GM12878 (cell line): ENCODE measurements around the gene STRA8. TPM values are rescaled to one million over a fixed set of nuclear protein-coding genes. Genes with fewer than 3 reads are reported as not detected.

Source experiments
- ATAC-seq: fragments of 200-7000 bp; cut with Tn5 transposase; 3 replicates; pipeline ENCODE4 v1.9.1; 2020; ENCODE audit warnings: mild to moderate bottlenecking, moderate library complexity
- BruUV-seq: library from RNA; stranded (reverse); fragments of 400-500 nt; replicated peaks from 2 replicates; lab custom pipeline; 2021; lab: Mats Ljungman, UMichigan
- CTCF ChIA-PET: fragments of 300-600 bp; sonication (Branson Sonifier 250); formaldehyde crosslinking; extraction: SDS; loops from one replicate; lab custom pipeline; 2021; ENCODE audit warnings: inconsistent platforms; lab: Yijun Ruan, JAX
- POLR2A ChIA-PET: fragments of 350-600 bp; formaldehyde crosslinking; extraction: SDS; loops from one replicate; lab custom pipeline; 2021; ENCODE audit warnings: inconsistent platforms; lab: Charles Lee
- RAD21 ChIA-PET: fragments of 300-600 bp; sonication (Branson Sonifier 250); formaldehyde crosslinking; loops from one replicate; lab custom pipeline; 2023; ENCODE audit warnings: antibody characterized with exemption; ENCODE audit not compliant: unreplicated experiment; lab: Charles Lee
- SMC1A ChIA-PET: fragments of 300-600 bp; sonication (Branson Sonifier 250); formaldehyde crosslinking; loops from one replicate; lab custom pipeline; 2023; ENCODE audit not compliant: unreplicated experiment, uncharacterized antibody; lab: Charles Lee
- DNase-seq: peaks from one replicate; pipeline ENCODE4 v3.0.0-alpha.2; 2011; ENCODE audit warnings: low read depth, low spot score
- FAIRE-seq: peaks from 3 replicates; lab custom pipeline; 2011; peaks lifted over from hg19 to GRCh38; lab: Jason Lieb, UNC
- H2AFZ ChIP-seq: 2 replicates; pipeline ENCODE4 v1.6.0; 2011; ENCODE audit warnings: low read depth, low read length, control low read depth; ENCODE audit not compliant: control insufficient read depth
- H3K27ac ChIP-seq: 2 replicates; pipeline ENCODE4 v1.5.1; 2011; ENCODE audit warnings: control low read depth; ENCODE audit not compliant: control insufficient read depth, insufficient read depth
- H3K27me3 ChIP-seq, 2 experiments: replicated peaks in 1 of 2; 2 replicates each; pipeline versions ENCODE4 v1.6.0 to v1.6.1; 2011; ENCODE audit warnings: low read length in 1 of 2; ENCODE audit not compliant: control insufficient read depth in 2 of 2, insufficient read depth in 2 of 2
- H3K36me3 ChIP-seq, 2 experiments: 2 replicates each; pipeline ENCODE4 v1.5.1; 2011; ENCODE audit warnings: low read length in 1 of 2; ENCODE audit not compliant: control insufficient read depth in 2 of 2, insufficient read depth in 2 of 2
- H3K4me1 ChIP-seq: 2 replicates; pipeline ENCODE4 v1.6.1; 2011; ENCODE audit warnings: mild to moderate bottlenecking, low read length, moderate library complexity, mixed read lengths; ENCODE audit not compliant: control insufficient read depth, insufficient read depth
- H3K4me2 ChIP-seq: 2 replicates; pipeline ENCODE4 v1.6.0; 2011; ENCODE audit warnings: control low read depth; ENCODE audit not compliant: control insufficient read depth, insufficient read depth
- H3K4me3 ChIP-seq: fragments of 200-600 bp; sonication (generic); 2 replicates; pipeline ENCODE4 v1.5.1; 2016
- H3K79me2 ChIP-seq: 2 replicates; pipeline ENCODE4 v1.6.0; 2011; ENCODE audit warnings: low read length; ENCODE audit not compliant: control insufficient read depth, insufficient read depth
- H3K9ac ChIP-seq: 2 replicates; pipeline ENCODE4 v1.8.0; 2011; ENCODE audit warnings: low read length, control low read depth, mixed read lengths; ENCODE audit not compliant: control insufficient read depth, insufficient read depth
- H3K9me3 ChIP-seq: replicated peaks from 3 replicates; pipeline ENCODE4 v1.5.1; 2011; ENCODE audit warnings: mild to moderate bottlenecking, low read length; ENCODE audit not compliant: control insufficient read depth, insufficient read depth
- H4K20me1 ChIP-seq: 2 replicates; pipeline ENCODE4 v1.6.0; 2011; ENCODE audit not compliant: control insufficient read depth, insufficient read depth
- ATF2 ChIP-seq: IDR thresholded peaks from 2 replicates; pipeline ENCODE4 v1.6.1; 2012; ENCODE audit warnings: low read length, inconsistent platforms
- CHD1 ChIP-seq: IDR thresholded peaks from 2 replicates; pipeline ENCODE4 v1.6.1; 2012; ENCODE audit warnings: low read depth, low read length, improper control_type of control experiment
- ELK1 ChIP-seq: IDR thresholded peaks from 2 replicates; pipeline ENCODE4 v1.6.1; 2012; ENCODE audit warnings: low read depth, low read length, improper control_type of control experiment
- HDAC6 ChIP-seq: fragments of 200-600 bp; sonication (generic); IDR thresholded peaks from one replicate; pipeline ENCODE4 v1.8.0; 2017; ENCODE audit warnings: antibody characterized with exemption; ENCODE audit not compliant: unreplicated experiment
- IRF3 ChIP-seq: fragments of 450-650 bp; IDR thresholded peaks from 2 replicates; pipeline ENCODE4 v1.6.1; 2014; ENCODE audit warnings: mild to moderate bottlenecking
- NFYA ChIP-seq: IDR thresholded peaks from 2 replicates; pipeline ENCODE4 v1.6.1; 2011; ENCODE audit warnings: low read depth, mild to moderate bottlenecking, low read length, improper control_type of control experiment, borderline replicate concordance
- NFYB ChIP-seq: IDR thresholded peaks from 2 replicates; pipeline ENCODE4 v1.6.1; 2011; ENCODE audit warnings: low read depth, mild to moderate bottlenecking, low read length, improper control_type of control experiment, moderate library complexity; ENCODE audit not compliant: insufficient read depth
- USF1 ChIP-seq: IDR thresholded peaks from 2 replicates; pipeline ENCODE4 v1.6.1; 2011; ENCODE audit warnings: borderline replicate concordance, low read depth, mild to moderate bottlenecking, moderate library complexity, mixed read lengths, low read length; ENCODE audit not compliant: insufficient read depth; ENCODE audit errors: extremely low read length
- USF2 ChIP-seq: IDR thresholded peaks from 2 replicates; pipeline ENCODE4 v1.6.1; 2011; ENCODE audit warnings: low read depth, low read length, improper control_type of control experiment, borderline replicate concordance
- WGBS: methylation state at CpG from one replicate; pipeline ENCODE4 v1.1.6; 2016; ENCODE audit warnings: low lambda C conversion rate; ENCODE audit not compliant: insufficient replicate concordance, insufficient coverage; ENCODE audit errors: missing lambda C conversion rate; 5-methylcytosine and 5-hydroxymethylcytosine counted together
- in situ Hi-C: fragments of 300-500 bp; cut with MboI; formaldehyde crosslinking; loops from 9 replicates; pipeline ENCODE4 v1.14.3; 2018; ENCODE audit warnings: mixed read lengths
- intact Hi-C: fragments of 100-400 bp; cut with micrococcal nuclease; formaldehyde crosslinking; loops from one replicate; pipeline ENCODE4 v1.14.2; 2022; ENCODE audit not compliant: unreplicated experiment
- polyA plus RNA-seq, 11 experiments: library from polyadenylated mRNA; depleted of rRNA in 4 of 11; unstranded in 6 of 11; stranded (reverse) in 5 of 11; fragments of >200 nt; fragmentation: Nextera tagmentation in 4 of 11; fragmentation: Illumina TruSeq in 1 of 11; extraction: Ambion mirVana in 4 of 11; extraction: Trizol in 1 of 11; gene quantifications; 1 replicate in 1 of 11; 2 replicates in 10 of 11; pipeline versions ENCODE4 v1.2.1 to v1.2.3, GENCODE V29; 2011 to 2016; ENCODE audit warnings: inconsistent platforms in 2 of 11, missing spikeins in 2 of 11, low read depth in 1 of 11
- total RNA-seq, 4 experiments: library from RNA; depleted of rRNA in 3 of 4; stranded (reverse); fragments of >200 nt in 3 of 4; fragmentation: Illumina TruSeq in 1 of 4; extraction: Trizol in 1 of 4; gene quantifications; 2 replicates each; pipeline versions ENCODE4 v1.2.1 to v1.2.3, GENCODE V29; 2013 to 2021

Gene STRA8
- total and polyA plus RNA-seq, 10 of the 15 experiments (the other 5 are each of a cell fraction or from before 2014, with no cell fraction given) = 0.15 TPM; not detected in 9

- SMC1A ChIA-PET = interaction anchor here (0.7 to 1.3 kb wide), 3 partner anchors 9 to 33 kb away, joined by 3 read pairs; no protein-coding TSS in a partner anchor
- Histone ChIP-seq H3K79me2 (no peaks in the 10 kb centered on the region), H3K9ac (no peak overlapping the region), H4K20me1 (no peaks in the 10 kb centered on the region), H3K36me3 (no peaks in the 10 kb centered on the region), H2AFZ (no peak overlapping the region), H3K9me3 (no peaks in the 10 kb centered on the region; the same call in 2 of the 3 replicates), H3K4me2 (no peak overlapping the region), H3K27me3 (no peaks in the 10 kb centered on the region), H3K4me1 (no peaks in the 10 kb centered on the region), H3K4me3 (no peak overlapping the region), H3K27ac (no peak overlapping the region)
- FAIRE-seq = no peak
- no TSS peak for BruUV-seq
- WGBS = 74% methylated on average over 3 of the region's 3 CpGs
- RAD21 ChIA-PET = no interaction called here
- in situ Hi-C loops (loop anchor here (5.0 kb wide), 1 partner anchor 375 kb away; no protein-coding TSS in a partner anchor), intact Hi-C loops (loop anchor here (5.0 kb wide), 1 partner anchor 85 kb away; no protein-coding TSS in a partner anchor)
- ATAC-seq = no peak
- CTCF ChIA-PET = interaction anchor here (4.2 to 4.8 kb wide), 2 partner anchors 10 to 373 kb away, joined by 49 to 72 read pairs; no protein-coding TSS in a partner anchor
- POLR2A ChIA-PET = no interaction called here
- DNase-seq = no peak
- TF ChIP-seq USF1 (no peak), HDAC6 (no peak), USF2 (no peak), ELK1 (no peak), ATF2 (no peak), NFYA (no peak), IRF3 (no peak), NFYB (no peak), CHD1 (no peak)
Observed at GRCh38 chr7:135272303-135272702, 38.7 kb downstream of the STRA8 start.
